ENCODE results near the gene BTBD9. TPM values are rescaled to one million over a fixed set of nuclear protein-coding genes. Genes with fewer than 3 reads are reported as not detected.

The BTBD9 gene
- total RNA-seq, 4 donors from 2014 or later = 9.2 to 16.3 (median 11.6) TPM

- TF ChIP-seq CTCF (IDR thresholded peaks at IDR 0.05) = no peak
- no peak for TF ChIP-seq POLR2A (IDR thresholded peaks at IDR 0.05)
- Histone ChIP-seq H3K27me3 (no peaks in the 10 kb centered on the region), H3K36me3 (peaks cover 0 to 57% (median 0%) of the 10 kb centered on the region in 3 donors), H3K9me3 (no peaks in the 10 kb centered on the region), H3K27ac (no peak overlapping the region), H3K4me3 (no peak overlapping the region), H3K4me1 (no peaks in the 10 kb centered on the region)
- intact Hi-C loops (cut with DNase I) = no loop called here
- no peak for DNase-seq
- 47 to 77% methylated on average over 1 of the region's 1 CpG for WGBS, 2 donors
Measured at GRCh38 chr6:38589367-38589720, 50.4 kb downstream of the BTBD9 start.

GRCh38 chr6:38588631-38589366 is 50.9 kb downstream of the BTBD9 start:
- Histone ChIP-seq H3K4me1 (no peaks in the 10 kb centered on the region), H3K27ac (no peak overlapping the region), H3K36me3 (peaks cover 0 to 56% (median 0%) of the 10 kb centered on the region in 3 donors), H3K4me3 (no peak overlapping the region), H3K27me3 (no peaks in the 10 kb centered on the region), H3K9me3 (no peaks in the 10 kb centered on the region)
- TF ChIP-seq POLR2A (IDR thresholded peaks at IDR 0.05) (no peak), CTCF (IDR thresholded peaks at IDR 0.05) (no peak)
- intact Hi-C loops (cut with DNase I) = no loop called here
- DNase-seq = no peak
- 42 to 68% methylated on average over 2 of the region's 2 CpGs for WGBS, 2 donors

- 92 to 95% methylated on average over 6 of the region's 6 CpGs for WGBS, 2 donors
- no peak overlapping the region for H3K4me3 ChIP-seq
- H3K27ac ChIP-seq = no peak overlapping the region
- intact Hi-C loops (cut with DNase I) = no loop called here
- H3K36me3 ChIP-seq = peaks cover 0 to 47% (median 0%) of the 10 kb centered on the region in 3 donors
- H3K27me3 ChIP-seq = no peaks in the 10 kb centered on the region
- H3K9me3 ChIP-seq = no peaks in the 10 kb centered on the region
- TF ChIP-seq CTCF (IDR thresholded peaks at IDR 0.05) (no peak), POLR2A (IDR thresholded peaks at IDR 0.05) (no peak)
- H3K4me1 ChIP-seq = no peaks in the 10 kb centered on the region
- DNase-seq = no peak
Measured at GRCh38 chr6:38587766-38588362, 51.9 kb downstream of the BTBD9 start.

- TF ChIP-seq POLR2A (IDR thresholded peaks at IDR 0.05) = no peak
- no peak for TF ChIP-seq CTCF (IDR thresholded peaks at IDR 0.05)
Measured at GRCh38 chr6:38586992-38587391, 52.7 kb downstream of the BTBD9 start.

GRCh38 chr6:38584731-38585130 is 55.0 kb downstream of the BTBD9 start:
- 82 to 96% methylated on average over 2 of the region's 2 CpGs for WGBS, 2 donors
- Histone ChIP-seq H3K4me1 (no peaks in the 10 kb centered on the region), H3K9me3 (no peaks in the 10 kb centered on the region), H3K27ac (no peak overlapping the region), H3K27me3 (no peaks in the 10 kb centered on the region), H3K4me3 (no peak overlapping the region), H3K36me3 (peaks cover 0 to 35% (median 0%) of the 10 kb centered on the region in 3 donors)
- DNase-seq = no peak
- intact Hi-C loops (cut with DNase I) = no loop called here
- no peak for TF ChIP-seq CTCF (IDR thresholded peaks at IDR 0.05)
- no peak for TF ChIP-seq POLR2A (IDR thresholded peaks at IDR 0.05)

More at GRCh38 chr6:38586992-38587391, 52.7 kb downstream of the BTBD9 start:
- H3K9me3 ChIP-seq = no peaks in the 10 kb centered on the region
- 90 to 100% methylated on average over 5 of the region's 6 CpGs for WGBS, 2 donors
- intact Hi-C loops (cut with DNase I) = no loop called here
- no peaks in the 10 kb centered on the region for H3K4me1 ChIP-seq
- H3K36me3 ChIP-seq = peaks cover 0 to 38% (median 0%) of the 10 kb centered on the region in 3 donors
- no peak for DNase-seq
- H3K27me3 ChIP-seq = no peaks in the 10 kb centered on the region
- no peak overlapping the region for H3K27ac ChIP-seq
- H3K4me3 ChIP-seq = no peak overlapping the region
